Measurements from ENCODE around the gene ANXA4. TPM values are rescaled to one million over a fixed set of nuclear protein-coding genes. Genes with fewer than 3 reads are reported as not detected.

Gene ANXA4
- total and polyA plus RNA-seq, 2 of the 13 experiments (the other 11 are each of a cell fraction or from before 2014, with no cell fraction given), result 155 to 168 TPM

DNA sequence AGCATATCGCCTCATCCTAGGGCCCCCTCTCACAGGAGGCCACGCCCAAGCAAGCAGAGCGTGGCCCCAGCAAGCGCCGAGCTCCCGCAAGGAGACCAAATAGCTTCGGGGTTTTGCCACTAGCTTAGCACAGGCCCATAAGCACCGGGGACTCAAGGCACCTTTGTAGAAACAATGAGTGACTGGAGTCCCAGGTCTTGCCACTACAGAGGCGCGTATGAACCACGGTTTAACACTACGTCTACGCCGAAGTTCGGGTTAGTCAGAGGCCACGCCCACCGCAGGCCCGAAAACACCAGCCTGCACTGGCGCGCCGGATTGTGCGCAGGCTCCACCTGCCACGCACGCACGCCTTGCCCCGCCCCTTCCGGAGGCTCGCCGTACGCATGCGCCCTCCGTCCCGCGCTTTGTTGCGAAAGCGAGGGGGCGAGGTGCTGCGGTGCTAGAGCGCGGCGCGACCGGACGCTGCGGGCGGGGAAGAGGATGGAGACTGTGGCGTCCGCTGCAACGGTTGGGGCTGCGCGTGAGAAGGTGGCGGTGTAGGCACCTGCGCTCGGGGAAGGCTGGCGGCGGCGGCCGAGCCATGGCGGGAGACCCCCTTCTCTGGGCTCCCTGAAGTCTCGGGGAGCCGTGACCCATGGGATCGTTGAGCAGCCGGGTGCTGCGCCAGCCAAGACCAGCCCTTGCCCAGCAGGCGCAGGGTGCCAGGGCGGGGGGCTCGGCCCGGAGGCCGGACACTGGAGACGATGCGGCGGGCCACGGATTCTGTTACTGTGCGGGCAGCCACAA lies 87.5 kb downstream of the ANXA4 start, which contains the start of gene GMCL1 (continued):
- TF ChIP-seq ZNF792 (CRISPR knock-in tag; IDR thresholded peaks at IDR 0.05), result peak; percentile 85; the same call in 1 of the 2 replicates
- TF ChIP-seq, protein P1, sequence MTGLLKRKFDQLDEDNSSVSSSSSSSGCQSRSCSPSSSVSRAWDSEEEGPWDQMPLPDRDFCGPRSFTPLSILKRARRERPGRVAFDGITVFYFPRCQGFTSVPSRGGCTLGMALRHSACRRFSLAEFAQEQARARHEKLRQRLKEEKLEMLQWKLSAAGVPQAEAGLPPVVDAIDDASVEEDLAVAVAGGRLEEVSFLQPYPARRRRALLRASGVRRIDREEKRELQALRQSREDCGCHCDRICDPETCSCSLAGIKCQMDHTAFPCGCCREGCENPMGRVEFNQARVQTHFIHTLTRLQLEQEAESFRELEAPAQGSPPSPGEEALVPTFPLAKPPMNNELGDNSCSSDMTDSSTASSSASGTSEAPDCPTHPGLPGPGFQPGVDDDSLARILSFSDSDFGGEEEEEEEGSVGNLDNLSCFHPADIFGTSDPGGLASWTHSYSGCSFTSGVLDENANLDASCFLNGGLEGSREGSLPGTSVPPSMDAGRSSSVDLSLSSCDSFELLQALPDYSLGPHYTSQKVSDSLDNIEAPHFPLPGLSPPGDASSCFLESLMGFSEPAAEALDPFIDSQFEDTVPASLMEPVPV (CRISPR knock-in tag; IDR thresholded peaks at IDR 0.05), result 0 out of 2 replicates have a peak, but pooled peaks have one; percentile 90
- peak; percentile 92; the same call in 1 of the 2 replicates for TF ChIP-seq CBX5 (CRISPR knock-in tag; IDR thresholded peaks at IDR 0.05; ENCODE audit: borderline replicate concordance)
- TF ChIP-seq, protein P2, sequence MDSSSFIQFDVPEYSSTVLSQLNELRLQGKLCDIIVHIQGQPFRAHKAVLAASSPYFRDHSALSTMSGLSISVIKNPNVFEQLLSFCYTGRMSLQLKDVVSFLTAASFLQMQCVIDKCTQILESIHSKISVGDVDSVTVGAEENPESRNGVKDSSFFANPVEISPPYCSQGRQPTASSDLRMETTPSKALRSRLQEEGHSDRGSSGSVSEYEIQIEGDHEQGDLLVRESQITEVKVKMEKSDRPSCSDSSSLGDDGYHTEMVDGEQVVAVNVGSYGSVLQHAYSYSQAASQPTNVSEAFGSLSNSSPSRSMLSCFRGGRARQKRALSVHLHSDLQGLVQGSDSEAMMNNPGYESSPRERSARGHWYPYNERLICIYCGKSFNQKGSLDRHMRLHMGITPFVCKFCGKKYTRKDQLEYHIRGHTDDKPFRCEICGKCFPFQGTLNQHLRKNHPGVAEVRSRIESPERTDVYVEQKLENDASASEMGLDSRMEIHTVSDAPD (CRISPR knock-in tag; IDR thresholded peaks at IDR 0.05), result peak; percentile 90
- TF ChIP-seq, protein P3, sequence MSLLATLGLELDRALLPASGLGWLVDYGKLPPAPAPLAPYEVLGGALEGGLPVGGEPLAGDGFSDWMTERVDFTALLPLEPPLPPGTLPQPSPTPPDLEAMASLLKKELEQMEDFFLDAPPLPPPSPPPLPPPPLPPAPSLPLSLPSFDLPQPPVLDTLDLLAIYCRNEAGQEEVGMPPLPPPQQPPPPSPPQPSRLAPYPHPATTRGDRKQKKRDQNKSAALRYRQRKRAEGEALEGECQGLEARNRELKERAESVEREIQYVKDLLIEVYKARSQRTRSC (CRISPR knock-in tag; IDR thresholded peaks at IDR 0.05; ENCODE audit: low read depth), result peak; percentile 95; the same call in 1 of the 2 replicates
- TF ChIP-seq ZNF589 (CRISPR knock-in tag; conservative IDR thresholded peaks at IDR 0.05), result peak; percentile 98
- TF ChIP-seq, protein P4, sequence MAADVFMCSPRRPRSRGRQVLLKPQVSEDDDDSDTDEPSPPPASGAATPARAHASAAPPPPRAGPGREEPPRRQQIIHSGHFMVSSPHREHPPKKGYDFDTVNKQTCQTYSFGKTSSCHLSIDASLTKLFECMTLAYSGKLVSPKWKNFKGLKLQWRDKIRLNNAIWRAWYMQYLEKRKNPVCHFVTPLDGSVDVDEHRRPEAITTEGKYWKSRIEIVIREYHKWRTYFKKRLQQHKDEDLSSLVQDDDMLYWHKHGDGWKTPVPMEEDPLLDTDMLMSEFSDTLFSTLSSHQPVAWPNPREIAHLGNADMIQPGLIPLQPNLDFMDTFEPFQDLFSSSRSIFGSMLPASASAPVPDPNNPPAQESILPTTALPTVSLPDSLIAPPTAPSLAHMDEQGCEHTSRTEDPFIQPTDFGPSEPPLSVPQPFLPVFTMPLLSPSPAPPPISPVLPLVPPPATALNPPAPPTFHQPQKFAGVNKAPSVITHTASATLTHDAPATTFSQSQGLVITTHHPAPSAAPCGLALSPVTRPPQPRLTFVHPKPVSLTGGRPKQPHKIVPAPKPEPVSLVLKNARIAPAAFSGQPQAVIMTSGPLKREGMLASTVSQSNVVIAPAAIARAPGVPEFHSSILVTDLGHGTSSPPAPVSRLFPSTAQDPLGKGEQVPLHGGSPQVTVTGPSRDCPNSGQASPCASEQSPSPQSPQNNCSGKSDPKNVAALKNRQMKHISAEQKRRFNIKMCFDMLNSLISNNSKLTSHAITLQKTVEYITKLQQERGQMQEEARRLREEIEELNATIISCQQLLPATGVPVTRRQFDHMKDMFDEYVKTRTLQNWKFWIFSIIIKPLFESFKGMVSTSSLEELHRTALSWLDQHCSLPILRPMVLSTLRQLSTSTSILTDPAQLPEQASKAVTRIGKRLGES (CRISPR knock-in tag; IDR thresholded peaks at IDR 0.05; ENCODE audit: borderline replicate concordance), result no peak
- TF ChIP-seq MTF1 (CRISPR knock-in tag; IDR thresholded peaks at IDR 0.05), result no peak
- TF ChIP-seq ZC3H13 (CRISPR knock-in tag; IDR thresholded peaks at IDR 0.05), result peak; percentile 98
- TF ChIP-seq KLF16 (CRISPR knock-in tag; IDR thresholded peaks at IDR 0.05), result peak; percentile 68 to 99; a peak in 3 of 4 replicates
- TF ChIP-seq, protein P5, sequence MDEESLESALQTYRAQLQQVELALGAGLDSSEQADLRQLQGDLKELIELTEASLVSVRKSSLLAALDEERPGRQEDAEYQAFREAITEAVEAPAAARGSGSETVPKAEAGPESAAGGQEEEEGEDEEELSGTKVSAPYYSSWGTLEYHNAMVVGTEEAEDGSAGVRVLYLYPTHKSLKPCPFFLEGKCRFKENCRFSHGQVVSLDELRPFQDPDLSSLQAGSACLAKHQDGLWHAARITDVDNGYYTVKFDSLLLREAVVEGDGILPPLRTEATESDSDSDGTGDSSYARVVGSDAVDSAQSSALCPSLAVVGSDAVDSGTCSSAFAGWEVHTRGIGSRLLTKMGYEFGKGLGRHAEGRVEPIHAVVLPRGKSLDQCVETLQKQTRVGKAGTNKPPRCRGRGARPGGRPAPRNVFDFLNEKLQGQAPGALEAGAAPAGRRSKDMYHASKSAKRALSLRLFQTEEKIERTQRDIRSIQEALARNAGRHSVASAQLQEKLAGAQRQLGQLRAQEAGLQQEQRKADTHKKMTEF (CRISPR knock-in tag; IDR thresholded peaks at IDR 0.05), result peak; percentile 97
- peak; percentile 94; the same call in 1 of the 2 replicates for TF ChIP-seq SNAI1 (CRISPR knock-in tag; IDR thresholded peaks at IDR 0.05; ENCODE audit: borderline replicate concordance)
- TF ChIP-seq, protein P6, sequence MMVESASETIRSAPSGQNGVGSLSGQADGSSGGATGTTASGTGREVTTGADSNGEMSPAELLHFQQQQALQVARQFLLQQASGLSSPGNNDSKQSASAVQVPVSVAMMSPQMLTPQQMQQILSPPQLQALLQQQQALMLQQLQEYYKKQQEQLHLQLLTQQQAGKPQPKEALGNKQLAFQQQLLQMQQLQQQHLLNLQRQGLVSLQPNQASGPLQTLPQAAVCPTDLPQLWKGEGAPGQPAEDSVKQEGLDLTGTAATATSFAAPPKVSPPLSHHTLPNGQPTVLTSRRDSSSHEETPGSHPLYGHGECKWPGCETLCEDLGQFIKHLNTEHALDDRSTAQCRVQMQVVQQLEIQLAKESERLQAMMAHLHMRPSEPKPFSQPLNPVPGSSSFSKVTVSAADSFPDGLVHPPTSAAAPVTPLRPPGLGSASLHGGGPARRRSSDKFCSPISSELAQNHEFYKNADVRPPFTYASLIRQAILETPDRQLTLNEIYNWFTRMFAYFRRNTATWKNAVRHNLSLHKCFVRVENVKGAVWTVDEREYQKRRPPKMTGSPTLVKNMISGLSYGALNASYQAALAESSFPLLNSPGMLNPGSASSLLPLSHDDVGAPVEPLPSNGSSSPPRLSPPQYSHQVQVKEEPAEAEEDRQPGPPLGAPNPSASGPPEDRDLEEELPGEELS (CRISPR knock-in tag; IDR thresholded peaks at IDR 0.05), result peak; percentile 65
- TF ChIP-seq ZNF337 (CRISPR knock-in tag; IDR thresholded peaks at IDR 0.05; ENCODE audit: borderline replicate concordance, low read depth), result peak; percentile 97; the same call in 1 of the 2 replicates
- TF ChIP-seq, protein P7, sequence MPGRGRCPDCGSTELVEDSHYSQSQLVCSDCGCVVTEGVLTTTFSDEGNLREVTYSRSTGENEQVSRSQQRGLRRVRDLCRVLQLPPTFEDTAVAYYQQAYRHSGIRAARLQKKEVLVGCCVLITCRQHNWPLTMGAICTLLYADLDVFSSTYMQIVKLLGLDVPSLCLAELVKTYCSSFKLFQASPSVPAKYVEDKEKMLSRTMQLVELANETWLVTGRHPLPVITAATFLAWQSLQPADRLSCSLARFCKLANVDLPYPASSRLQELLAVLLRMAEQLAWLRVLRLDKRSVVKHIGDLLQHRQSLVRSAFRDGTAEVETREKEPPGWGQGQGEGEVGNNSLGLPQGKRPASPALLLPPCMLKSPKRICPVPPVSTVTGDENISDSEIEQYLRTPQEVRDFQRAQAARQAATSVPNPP (CRISPR knock-in tag; IDR thresholded peaks at IDR 0.05), result peak; percentile 33; the same call in 1 of the 2 replicates

Measured in HepG2 (cell line).